Stimulated activated CD4-positive, alpha-beta T cell treated with anti-CD3 and anti-CD28 coated beads, Interleukin-15, amount 100 ng/mL, for 48 hours (primary cell): ENCODE results near the gene FKRP.
"Not testable (repeated sequence)": the region's sequence is repeated elsewhere in the genome, so short reads cannot be mapped to it uniquely, and the experiment has no call there.

Experiments
- DNase-seq, 2 donors: peaks; one replicate each; pipeline ENCODE4 v3.0.0-alpha.2; 2020; ENCODE audit warnings: low read depth in 2 of 2

FKRP gene

DNA sequence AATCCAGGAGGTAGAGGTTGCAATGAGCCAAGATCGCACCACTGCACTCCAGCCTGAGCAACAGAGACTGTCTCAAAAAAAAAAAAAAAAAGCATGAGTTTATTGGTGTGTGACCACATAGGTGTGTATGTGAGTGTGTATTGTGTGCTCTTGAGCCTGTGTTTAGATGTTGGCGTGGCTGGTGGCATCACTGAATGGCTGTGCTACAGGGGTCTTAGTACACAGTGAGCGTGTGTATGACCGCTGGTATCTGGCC, 40.1 kb downstream of the FKRP start:
- DNase-seq = no peak

- peak; percentile 79 to 81 for DNase-seq
Measured at GRCh38 chr19:46786236-46787039, 40.6 kb downstream of the FKRP start.

- DNase-seq = no peak
Measured at GRCh38 chr19:46787040-46787330, 41.1 kb downstream of the FKRP start.

GRCh38 chr19:46787331-46788261, 41.7 kb downstream of the FKRP start:
- DNase-seq = no peak

- DNase-seq = peak; percentile 99
Measured at GRCh38 chr19:46788262-46788967, 42.6 kb downstream of the FKRP start, which contains the start of gene SLC1A5. Gene SLC1A5 (minus strand): TSS chr19:46788594. CDS start chr19:46787965, 629 bp downstream.

DNA sequence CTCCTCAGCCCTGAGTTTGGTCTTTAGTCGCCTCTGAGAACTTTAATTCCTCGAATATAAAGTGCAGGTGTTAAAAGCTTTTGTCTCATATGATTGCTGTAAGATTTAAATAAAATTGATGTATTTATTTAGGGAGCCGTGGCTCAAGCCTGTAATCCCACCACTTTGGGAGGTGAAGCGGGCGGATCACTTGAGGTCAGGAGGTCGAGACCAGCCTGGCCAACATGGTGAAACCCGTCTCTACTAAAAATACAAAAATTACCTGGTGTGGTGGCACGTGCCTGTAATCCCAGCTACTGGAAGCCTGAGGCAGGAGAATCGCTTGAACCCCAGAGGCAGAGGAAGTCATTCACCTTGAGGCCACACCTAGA, 43.1 kb downstream of the FKRP start:
- DNase-seq = no peak

DNA sequence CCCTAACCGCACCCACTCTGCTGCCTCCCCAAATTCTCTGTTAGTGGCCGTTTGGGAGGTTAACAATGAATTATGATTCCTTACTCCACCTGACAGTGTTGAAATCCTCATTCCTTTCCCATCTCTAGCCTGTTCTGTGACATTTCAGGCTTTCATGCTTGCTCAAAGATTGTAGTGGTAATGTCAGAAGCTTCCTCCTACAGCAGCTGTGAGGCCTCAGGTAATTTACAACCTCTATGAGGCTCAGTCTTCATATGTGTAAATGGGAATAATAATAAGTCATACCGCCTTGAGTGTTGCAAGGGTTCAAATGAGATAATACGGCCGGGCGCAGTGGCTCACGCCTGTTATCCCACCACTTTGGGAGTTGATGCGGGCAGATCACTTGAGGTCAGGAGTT, 43.5 kb downstream of the FKRP start:
- no peak for DNase-seq

DNA sequence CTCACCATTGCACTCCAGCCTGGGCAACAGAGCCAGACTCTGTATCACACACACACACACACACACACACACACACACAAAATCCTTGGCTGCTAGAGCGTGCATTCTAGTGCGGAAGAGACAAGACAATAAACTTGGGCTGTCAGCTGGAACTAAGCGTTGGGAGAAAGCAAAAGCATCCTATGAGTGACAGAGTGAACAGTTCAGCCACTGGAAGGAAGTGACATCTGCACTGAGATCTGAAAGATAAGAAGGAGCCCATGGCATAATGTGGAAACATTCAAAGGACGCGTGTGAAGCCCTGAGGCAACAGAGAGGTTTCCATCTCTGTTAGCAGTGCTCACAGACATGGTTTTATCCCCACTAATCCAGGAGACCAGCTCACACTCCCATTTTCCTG, 46.1 kb downstream of the FKRP start:
- DNase-seq = no peak

- no peak for DNase-seq
Measured at GRCh38 chr19:46797881-46798280, 52.0 kb downstream of the FKRP start.

GRCh38 chr19:46798713-46799112, 52.9 kb downstream of the FKRP start:
- DNase-seq = no peak

DNA sequence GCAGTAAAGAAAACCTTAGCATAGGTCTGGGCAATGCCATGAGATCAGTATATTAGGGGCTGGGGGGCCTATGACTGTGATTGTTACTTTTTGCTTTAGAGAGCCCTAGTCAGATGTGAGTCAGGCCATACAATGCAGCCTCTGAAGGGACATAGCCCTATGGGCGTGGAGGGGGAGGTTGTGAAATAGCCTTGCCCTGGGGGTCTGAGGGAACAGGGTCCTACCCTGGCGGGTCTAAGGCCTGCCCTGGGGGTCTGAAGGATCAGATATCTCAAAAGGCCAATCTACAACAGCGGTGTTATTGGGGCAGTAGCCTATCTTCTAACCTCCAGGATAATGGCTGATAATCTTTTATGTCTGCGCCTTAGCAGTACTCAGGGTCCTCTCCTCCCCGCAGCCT, 56.3 kb downstream of the FKRP start:
- DNase-seq = no peak

DNA sequence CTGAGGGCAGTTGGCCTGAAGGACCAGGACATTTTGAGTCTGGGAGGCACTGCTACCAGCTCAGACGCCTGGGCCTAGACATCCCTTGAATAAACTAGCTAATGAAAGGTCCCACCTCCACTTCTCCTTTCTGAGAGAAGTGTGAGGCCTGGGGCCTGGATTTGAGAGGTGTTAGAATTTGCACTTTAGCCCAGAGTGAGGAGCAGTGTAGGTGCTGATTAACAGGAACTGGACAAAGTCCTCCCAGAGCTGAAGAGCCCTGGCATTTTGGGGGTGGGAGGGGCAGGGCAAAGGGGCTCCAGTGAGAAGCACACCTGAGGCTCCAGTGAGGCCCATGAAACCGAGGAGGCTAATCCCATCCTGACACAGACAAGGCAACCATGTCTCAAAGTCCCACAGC, 57.7 kb downstream of the FKRP start:
- no peak for DNase-seq

DNA sequence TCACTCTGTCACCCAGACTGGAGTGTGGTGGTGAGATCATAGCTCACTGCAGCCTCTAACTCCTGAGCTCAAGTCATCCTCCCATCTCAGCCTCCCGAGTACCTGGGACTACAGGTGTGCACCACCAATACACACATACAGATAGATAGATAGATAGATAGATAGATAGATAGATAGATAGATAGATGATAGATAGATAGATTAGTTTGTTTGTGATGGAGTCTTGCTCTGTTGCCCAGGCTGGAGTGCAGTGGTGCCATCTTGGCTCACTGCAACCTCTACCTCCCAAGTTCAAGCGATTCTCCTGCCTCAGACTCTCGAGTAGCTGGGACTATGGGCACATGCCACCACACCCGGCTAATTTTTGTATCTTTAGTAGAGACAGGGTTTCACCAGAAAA, 58.6 kb downstream of the FKRP start:
- not testable (repeated sequence) for DNase-seq

GRCh38 chr19:46806656-46807055, 60.8 kb downstream of the FKRP start:
- DNase-seq = no peak
